ENCODE measurements around the gene PPM1A.
"Not testable (repeated sequence)": the region's sequence is repeated elsewhere in the genome, so short reads cannot be mapped to it uniquely, and the experiment has no call there.

PPM1A gene

GRCh38 chr14:60272177-60272576 lies 23.2 kb downstream of the PPM1A start:
- no peak for DNase-seq

DNA sequence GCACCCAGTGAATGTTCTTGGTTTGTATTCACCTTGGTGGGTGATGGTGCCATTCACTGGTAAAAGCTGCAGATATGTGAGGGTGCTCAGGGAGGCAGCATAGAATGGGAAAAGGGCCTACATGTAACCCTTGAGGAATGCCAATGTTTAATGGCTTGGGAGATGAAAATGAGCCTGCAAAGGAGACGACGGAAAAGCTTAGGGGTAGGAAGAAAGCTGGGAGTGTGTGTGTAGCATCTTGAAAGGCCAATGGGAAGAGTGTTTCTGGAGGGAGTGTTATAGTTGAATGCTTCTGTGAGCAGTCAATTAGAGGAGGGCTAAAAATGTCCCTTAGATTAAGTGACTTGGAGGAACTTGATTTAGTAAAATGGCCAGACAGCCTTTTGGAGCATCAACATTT lies 24.9 kb downstream of the PPM1A start:
- DNase-seq = no peak

DNA sequence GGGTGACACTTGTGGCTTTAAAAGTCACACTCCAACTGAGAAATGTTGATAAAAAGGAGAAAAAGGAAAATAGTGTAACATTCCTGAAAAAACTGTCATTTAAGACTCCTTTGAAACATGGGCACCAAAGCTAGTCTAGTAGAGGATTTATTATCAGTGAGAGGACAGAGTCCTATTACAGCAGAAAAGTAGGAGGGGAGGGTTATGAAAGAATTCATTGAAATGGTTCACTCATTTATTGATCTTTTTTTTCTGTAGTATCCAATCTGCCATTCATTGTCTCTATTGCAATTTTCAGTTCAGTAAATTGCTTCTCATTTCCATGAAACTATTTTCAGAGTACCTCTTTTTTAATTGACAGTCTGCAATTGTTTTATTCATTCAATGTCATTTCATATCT lies 25.4 kb downstream of the PPM1A start:
- DNase-seq = no peak

DNA sequence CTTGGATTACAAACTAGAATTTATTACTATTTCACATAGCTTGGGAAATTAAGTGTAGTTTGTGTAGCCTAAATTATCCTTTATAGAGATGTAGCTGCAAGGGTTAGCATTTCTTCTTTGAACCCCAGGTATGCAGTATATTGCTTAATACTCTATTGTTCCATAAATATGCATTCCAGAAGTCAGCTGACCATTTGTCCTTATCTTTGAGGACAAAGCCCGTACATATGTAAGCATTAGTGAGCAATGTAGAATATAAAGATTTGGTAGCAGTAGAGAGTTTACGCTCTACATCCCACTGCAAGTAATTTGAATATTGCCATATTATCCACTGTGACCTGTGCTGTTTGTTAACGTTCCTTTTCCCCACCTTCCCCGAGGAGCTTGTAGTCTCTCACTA lies 26.9 kb downstream of the PPM1A start:
- no peak for DNase-seq

- no peak for DNase-seq
Measured at GRCh38 chr14:60276347-60276746, 27.3 kb downstream of the PPM1A start.

DNA sequence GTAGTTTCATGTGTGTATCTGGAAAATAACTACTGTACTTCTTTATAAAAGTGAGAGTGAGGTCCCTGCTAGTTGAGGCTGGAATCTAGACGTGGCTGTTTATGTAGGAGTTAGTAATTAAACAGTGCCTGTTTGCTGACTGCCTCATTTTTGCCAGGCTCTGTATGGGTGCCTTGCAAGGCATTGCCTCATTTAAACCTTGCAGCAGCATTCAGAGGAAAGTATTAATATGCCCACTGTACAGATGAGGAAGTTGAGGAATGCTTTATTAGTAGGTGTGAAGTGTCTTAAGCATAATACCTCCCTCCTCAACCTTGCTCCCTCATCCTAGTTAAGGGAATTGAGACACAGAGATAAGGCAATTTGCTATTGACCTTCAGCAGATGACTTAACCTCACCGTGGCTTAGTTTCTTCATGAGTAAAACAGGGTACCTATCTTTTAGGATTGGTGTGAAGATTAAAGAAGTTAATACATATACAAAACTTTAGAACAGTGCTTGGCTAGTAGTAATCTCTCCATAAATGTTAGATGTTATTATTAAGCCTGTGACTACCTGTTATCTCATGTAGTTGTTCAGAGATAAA lies 28.7 kb downstream of the PPM1A start:
- DNase-seq = no peak

DNA sequence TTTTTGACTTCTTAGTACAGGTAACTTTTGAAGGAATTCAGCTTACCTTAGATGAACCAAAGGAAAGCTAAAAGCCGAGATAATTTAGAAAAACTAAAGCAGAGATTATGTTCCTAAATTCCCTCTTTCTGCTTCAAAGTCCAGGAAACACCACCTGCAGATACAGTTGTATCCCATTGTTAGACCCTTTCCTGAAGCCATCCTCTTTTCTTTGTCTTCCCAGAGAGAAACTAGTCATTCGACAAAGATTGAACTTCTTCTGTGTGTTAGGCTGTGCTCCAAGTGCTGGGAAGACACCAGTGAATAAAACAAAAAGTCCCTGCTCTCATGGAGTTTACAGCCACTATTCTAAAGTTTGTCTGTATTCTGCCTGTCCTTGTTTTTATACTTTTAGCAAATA lies 29.3 kb downstream of the PPM1A start:
- no peak for DNase-seq

DNA sequence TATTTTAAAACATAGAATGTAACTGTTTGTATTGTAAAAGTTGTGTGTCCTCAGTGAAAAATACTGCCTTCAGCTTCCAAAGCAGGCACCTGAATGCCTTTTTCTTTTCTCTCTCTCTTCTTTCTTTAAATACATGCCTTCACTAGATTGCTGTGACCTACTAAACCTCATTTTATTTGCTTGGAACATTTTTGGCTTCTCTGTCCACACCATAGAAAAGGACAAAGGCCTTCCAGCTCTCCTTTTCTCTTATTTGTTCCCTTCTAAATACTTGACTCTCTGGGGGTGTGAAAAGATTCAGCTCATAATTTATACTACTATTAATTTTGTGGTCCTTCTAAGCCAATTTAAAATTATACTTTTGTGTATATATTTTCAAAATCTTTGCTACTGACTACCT lies 38.4 kb downstream of the PPM1A start:
- no peak for DNase-seq

DNA sequence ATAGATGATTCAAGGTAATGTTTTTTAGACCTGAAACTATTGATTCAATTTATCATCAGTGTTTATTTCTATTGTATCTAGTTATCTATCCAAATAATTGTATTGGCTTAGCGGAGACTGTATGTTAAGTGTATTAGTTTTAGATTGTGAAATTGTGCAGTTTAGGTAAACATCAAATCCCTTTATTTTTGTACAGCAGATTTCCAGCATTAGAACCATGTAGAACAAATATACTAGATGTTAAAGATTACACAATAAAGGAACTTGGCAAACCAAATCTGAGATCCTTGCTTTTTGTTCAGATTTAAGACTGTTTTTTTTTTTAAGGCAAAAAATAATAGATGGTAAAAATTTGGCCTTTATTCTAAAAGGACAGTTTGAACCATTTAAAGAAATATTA lies 39.3 kb downstream of the PPM1A start:
- no peak for DNase-seq

DNA sequence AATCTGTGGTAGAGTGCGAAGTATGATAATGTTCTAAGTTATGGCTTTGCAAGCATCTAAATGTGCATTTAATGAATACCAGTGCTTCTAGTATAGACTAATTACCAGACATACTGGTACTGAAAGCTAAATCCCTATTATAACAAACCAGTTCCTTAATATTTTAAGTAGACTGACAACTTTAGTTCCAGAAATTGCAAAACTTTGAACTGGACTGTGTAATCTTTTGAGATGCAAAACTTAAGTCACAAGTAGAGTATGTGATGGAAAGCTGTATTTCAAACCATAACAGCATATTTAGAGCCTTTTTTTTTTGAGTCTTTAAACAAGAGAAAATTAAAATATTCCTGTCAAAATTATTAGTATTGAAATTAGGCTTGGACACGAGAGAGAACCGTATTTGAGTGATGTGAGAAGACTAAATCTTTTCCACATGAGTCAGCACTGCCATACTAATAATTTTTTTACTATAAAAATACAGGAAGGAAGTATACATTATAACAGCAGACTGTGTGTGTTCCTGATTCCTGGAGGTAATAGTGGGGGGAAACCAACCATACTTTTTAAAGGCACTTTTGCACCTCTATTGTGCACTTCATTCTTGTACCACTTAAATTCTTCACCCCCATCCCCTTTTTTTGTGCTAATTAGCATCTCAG lies 45.5 kb downstream of the PPM1A start:
- no peak for DNase-seq

- no peak for DNase-seq
Measured at GRCh38 chr14:60300019-60300418, 51.0 kb downstream of the PPM1A start.

GRCh38 chr14:60301685-60302084 lies 52.7 kb downstream of the PPM1A start:
- DNase-seq = no peak

GRCh38 chr14:60302663-60303062 lies 53.6 kb downstream of the PPM1A start:
- no peak for DNase-seq

GRCh38 chr14:60303745-60304144 lies 54.7 kb downstream of the PPM1A start:
- no peak for DNase-seq

GRCh38 chr14:60304509-60304908 lies 55.5 kb downstream of the PPM1A start:
- DNase-seq = no peak

DNA sequence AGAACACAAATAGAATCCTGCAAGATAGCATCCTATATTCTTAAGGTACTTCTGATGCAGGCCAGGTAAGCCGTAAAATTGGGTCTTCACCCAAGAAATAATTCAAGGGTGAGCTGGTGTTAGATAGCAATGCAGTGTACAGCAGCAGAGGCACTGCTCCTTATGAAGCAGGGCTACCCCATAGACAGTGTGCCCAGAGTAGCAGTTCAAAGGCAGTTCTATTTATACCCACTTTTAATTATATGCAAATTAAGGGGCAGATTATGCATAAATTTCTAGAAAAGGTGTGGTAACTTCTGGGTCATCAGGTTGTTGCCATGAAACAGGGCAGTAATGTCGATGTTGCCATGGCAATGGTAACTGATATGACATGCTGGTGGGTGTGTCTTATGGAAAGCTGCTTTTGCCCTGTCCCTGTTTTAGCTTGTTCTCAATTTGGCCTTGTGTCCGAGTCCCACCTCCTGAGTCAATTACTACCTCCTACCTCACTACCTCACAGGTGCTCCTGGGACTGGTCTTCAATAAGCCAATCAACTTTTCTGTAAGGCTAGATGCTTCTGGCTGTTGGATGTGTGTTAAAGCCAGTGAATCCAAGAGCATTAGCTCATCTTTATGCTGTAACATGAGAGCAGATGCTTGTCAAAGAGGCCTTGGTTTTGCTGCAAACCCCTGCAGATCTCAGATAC lies 61.0 kb downstream of the PPM1A start:
- DNase-seq = no peak

DNA sequence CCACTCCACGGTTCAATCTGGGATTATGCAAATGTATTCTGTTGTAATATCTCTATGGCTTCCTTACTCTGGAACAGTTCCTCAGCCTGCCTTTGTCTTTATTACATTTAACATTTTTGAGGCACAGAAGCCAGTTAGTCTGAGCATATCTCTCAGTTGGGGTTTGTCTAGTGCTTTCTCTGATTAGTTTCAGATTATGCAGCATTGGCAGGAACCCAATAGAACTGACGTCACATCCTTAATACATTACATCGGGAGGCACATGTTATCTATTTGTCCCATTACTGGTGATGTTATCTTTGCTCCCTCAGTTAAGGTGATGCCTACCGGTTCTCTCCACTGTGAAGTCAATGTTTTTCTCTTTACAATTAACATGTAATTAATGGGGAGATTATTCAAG lies 62.4 kb downstream of the PPM1A start:
- no peak for DNase-seq

- DNase-seq = no peak
Measured at GRCh38 chr14:60313093-60313492, 64.1 kb downstream of the PPM1A start.

- no peak for DNase-seq
Measured at GRCh38 chr14:60315196-60315990, 66.4 kb downstream of the PPM1A start.

DNA sequence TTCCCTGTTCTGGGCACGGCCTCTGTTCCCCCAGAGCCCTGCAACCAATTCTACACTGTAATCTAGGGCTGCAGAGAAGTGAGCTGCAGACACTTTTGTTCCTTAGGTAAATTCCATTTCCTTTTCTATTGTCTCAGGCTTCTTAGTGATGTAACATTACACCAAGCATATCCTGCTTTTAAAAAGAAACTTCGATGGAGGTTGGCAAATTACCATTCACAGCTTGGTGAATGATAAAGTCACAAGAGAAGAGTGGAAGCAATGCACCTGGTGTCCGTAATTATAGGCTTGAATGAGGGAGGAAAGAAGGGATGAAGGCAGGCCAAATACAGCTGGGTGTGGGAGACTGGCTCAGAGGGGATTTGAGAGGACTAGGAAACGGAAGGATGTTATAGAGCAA lies 68.6 kb downstream of the PPM1A start:
- no peak for DNase-seq

GRCh38 chr14:60320860-60321259 lies 71.8 kb downstream of the PPM1A start:
- not testable (repeated sequence) for DNase-seq

DNA sequence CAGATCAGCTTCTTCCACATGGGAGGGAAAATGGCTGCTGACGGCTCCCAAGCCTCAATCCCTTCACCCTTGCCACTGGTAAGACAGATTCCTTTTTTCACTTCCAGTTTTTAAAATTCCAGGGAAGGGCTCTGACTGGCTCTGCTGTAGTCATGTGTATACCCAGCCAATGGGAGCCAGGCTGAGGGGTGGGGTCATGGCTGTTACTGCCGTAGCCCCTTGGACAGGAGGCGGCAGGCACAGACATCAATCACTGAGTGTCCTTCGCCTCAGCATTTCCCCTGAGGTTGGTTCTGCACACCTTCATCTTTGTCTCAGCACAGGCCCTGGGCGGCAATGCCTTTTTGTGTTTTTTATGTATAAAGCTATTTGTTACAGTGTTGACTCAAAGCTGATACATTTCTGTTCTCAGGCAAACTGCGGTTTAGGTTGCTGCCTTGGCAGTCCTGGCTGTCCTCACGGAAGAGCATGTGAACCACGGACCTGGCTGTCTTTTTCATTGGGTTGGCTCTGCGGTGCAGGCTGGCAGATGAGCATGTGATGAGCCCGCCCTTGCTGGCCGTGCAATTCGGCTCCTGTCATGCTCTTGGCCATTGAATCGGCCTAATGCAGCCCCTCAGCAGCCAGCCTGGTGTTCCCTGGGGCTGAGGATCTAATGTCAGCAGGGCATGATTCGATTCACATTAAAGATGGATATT lies 74.3 kb downstream of the PPM1A start:
- no peak for DNase-seq

DNA sequence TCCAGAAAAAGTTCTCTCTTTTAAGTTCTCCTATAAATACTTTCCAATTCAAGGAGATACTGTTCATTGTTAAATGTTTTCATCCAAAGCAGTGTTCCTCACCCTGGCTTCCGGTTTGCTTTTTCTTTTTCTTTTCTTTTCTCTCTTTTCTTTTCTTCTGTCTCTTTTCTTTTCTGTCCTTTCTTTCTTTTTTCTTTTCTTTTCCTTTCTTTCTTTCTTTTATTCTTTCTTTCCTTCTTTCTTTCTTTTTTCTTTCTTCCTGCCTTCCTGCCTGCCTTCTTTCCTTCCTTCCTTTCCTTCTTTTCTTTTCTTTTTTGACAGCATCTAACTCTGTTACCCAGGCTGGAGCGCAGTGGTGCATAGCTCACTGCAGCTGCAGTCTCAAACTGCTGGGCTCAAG lies 75.8 kb downstream of the PPM1A start:
- DNase-seq = no peak

Data from activated CD4-positive, alpha-beta T cell treated with anti-CD3 and anti-CD28 coated beads for 48 hours (primary cell).